K562 (cell line): Measurements from ENCODE around the gene CSKMT. TPM values are rescaled to one million over a fixed set of nuclear protein-coding genes. Genes with fewer than 3 reads are reported as not detected.
A peak's percentile ranks its signal among the peaks of the same experiment; 100 is the strongest.

Source experiments
- BRF1 ChIP-seq: IDR thresholded peaks from 3 replicates; pipeline ENCODE4 v1.6.1; 2011; ENCODE audit warnings: borderline replicate concordance, mild to moderate bottlenecking; ENCODE audit not compliant: insufficient read length; ENCODE audit errors: extremely low read depth
- ETS2 ChIP-seq: IDR thresholded peaks from 2 replicates; pipeline ENCODE4 v1.6.1; 2016; ENCODE audit warnings: borderline replicate concordance, missing genetic modification characterization, mild to moderate bottlenecking, moderate library complexity, missing compliant biosample characterization; ENCODE audit not compliant: poor library complexity, severe bottlenecking
- KAT8 ChIP-seq: fragments of 450-650 bp; IDR thresholded peaks from 2 replicates; pipeline ENCODE4 v1.6.1; 2016; ENCODE audit warnings: low read depth, mild to moderate bottlenecking
- MTA3 ChIP-seq: fragments of 450-650 bp; formaldehyde crosslinking; IDR thresholded peaks from 2 replicates; pipeline ENCODE4 v1.6.1; 2017; ENCODE audit warnings: mild to moderate bottlenecking, borderline replicate concordance
- SIRT6 ChIP-seq: IDR thresholded peaks from one replicate; pipeline ENCODE4 v1.6.1; 2012; ENCODE audit warnings: low read depth, mild to moderate bottlenecking, control low read depth, inconsistent platforms, low read length, moderate library complexity
- SP1 ChIP-seq: sonication (generic); formaldehyde crosslinking; IDR thresholded peaks from 2 replicates; pipeline ENCODE4 v1.8.1; 2022; ENCODE audit warnings: mild to moderate bottlenecking, missing genetic modification reagents
- ZBTB7A ChIP-seq: IDR thresholded peaks from 2 replicates; pipeline ENCODE4 v1.6.1; 2011; ENCODE audit warnings: low read depth, mild to moderate bottlenecking, low read length, moderate library complexity, borderline replicate concordance; ENCODE audit not compliant: control insufficient read depth
- ZNF197 ChIP-seq: fragments of 200-800 bp; sonication (Bioruptor generic); IDR thresholded peaks from 2 replicates; pipeline ENCODE4 v1.6.1; 2016; ENCODE audit warnings: low read depth, missing genetic modification characterization, missing compliant biosample characterization
- ZNF316 ChIP-seq: fragments of 450-650 bp; IDR thresholded peaks from 2 replicates; pipeline ENCODE4 v1.6.1; 2016
- ZNF41 ChIP-seq: fragments of 250-450 bp; sonication (Bioruptor Pico); conservative IDR thresholded peaks from 2 replicates; pipeline ENCODE4 v1.4.0; 2020; ENCODE audit warnings: mild to moderate bottlenecking
- polyA plus RNA-seq, 8 experiments: library from polyadenylated mRNA; depleted of rRNA in 4 of 8; stranded (reverse) in 5 of 8; unstranded in 3 of 8; fragments of >200 nt; fragmentation: Nextera tagmentation in 2 of 8; fragmentation: Illumina TruSeq in 1 of 8; extraction: Ambion mirVana in 2 of 8; extraction: Trizol in 1 of 8; gene quantifications; 2 replicates each; pipeline versions ENCODE4 v1.2.1 to v1.2.3, GENCODE V29; 2011 to 2014; ENCODE audit warnings: inconsistent platforms in 1 of 8, missing spikeins in 1 of 8
- total RNA-seq, 7 experiments: library from RNA; depleted of rRNA in 6 of 7; stranded (reverse); fragments of >200 nt in 6 of 7; fragmentation: Illumina TruSeq in 2 of 7; extraction: Trizol in 2 of 7; gene quantifications; 2 replicates each; pipeline versions ENCODE4 v1.2.1 to v1.2.3, GENCODE V29; 2011 to 2021; ENCODE audit warnings: low replicate concordance in 1 of 7
- TF ChIP-seq, protein P1 (sequence below): fragments of 150-350 bp; IDR thresholded peaks from 2 replicates; pipeline ENCODE4 v1.6.1; 2014; ENCODE audit warnings: low read depth, mild to moderate bottlenecking, low read length, borderline replicate concordance
- TF ChIP-seq, protein P2 (sequence below): fragments of 450-650 bp; formaldehyde crosslinking; IDR thresholded peaks from 2 replicates; pipeline ENCODE4 v1.4.0; 2020; ENCODE audit warnings: mild to moderate bottlenecking, mixed read lengths
- TF ChIP-seq, protein P3 (sequence below): sonication (generic); formaldehyde crosslinking; IDR thresholded peaks from 2 replicates; pipeline ENCODE4 v1.8.1; 2023; ENCODE audit warnings: mild to moderate bottlenecking, missing genetic modification reagents, moderate library complexity

Gene CSKMT
- total and polyA plus RNA-seq, 9 of the 15 experiments (the other 6 are each of a cell fraction or from before 2014, with no cell fraction given), result 10.3 to 108 (median 27.2) TPM

DNA sequence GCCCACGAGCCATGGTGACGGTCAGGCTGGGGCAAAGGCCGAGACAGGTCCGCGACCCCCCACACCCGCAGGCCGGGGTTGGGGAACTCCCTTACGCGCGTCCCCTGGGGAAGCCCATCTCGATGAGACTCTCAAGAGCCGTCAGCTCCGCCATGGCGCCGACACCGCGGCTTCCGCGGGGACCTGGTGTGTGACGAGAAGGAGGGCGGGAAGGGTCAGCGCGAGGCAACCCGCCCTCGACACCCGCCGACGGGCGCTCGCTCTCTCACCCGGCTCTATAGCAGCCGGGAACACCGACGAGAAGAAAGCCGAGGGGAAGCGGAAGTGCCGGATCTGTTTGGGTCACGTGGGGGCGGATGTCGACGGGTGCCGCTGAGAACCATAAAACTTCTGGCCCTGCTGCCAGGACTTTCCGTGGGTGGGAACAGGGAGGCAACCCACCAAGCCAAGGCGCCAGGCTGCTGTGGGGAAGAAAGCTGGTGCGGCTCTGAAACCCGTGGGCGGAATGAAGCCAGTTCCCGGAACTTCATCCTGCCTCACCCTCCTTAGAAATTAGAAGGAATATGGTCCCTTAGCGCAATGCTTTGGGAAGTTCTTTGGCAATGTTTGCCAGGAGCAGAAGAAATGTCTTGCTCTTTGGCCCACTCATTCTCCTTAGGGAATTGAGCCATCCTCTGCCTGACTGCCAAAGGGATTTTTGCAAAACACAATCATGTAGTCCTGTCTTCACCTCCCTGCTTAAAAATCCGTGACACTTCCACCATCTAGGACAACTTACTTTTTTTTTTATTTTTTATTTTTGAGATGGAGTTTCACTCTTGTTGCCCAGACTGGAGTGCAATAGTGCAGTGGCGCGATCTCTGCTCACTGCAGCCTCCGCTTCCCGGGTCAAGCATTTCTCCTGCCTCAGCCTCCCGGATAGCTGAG lies 13.9 kb downstream of the CSKMT start, which contains the start of gene UBXN1 (continued):
- TF ChIP-seq ETS2 (no peak), ZNF197 (no peak), ZNF41 (no peak), MTA3 (peak; percentile 99), ZNF316 (no peak), KAT8 (no peak), ZBTB7A (peak; percentile 29; the same call in 1 of the 2 replicates), BRF1 (no peak), SP1 (peak; percentile 32; the same call in 1 of the 2 replicates), SIRT6 (no peak)
- TF ChIP-seq, protein P1, sequence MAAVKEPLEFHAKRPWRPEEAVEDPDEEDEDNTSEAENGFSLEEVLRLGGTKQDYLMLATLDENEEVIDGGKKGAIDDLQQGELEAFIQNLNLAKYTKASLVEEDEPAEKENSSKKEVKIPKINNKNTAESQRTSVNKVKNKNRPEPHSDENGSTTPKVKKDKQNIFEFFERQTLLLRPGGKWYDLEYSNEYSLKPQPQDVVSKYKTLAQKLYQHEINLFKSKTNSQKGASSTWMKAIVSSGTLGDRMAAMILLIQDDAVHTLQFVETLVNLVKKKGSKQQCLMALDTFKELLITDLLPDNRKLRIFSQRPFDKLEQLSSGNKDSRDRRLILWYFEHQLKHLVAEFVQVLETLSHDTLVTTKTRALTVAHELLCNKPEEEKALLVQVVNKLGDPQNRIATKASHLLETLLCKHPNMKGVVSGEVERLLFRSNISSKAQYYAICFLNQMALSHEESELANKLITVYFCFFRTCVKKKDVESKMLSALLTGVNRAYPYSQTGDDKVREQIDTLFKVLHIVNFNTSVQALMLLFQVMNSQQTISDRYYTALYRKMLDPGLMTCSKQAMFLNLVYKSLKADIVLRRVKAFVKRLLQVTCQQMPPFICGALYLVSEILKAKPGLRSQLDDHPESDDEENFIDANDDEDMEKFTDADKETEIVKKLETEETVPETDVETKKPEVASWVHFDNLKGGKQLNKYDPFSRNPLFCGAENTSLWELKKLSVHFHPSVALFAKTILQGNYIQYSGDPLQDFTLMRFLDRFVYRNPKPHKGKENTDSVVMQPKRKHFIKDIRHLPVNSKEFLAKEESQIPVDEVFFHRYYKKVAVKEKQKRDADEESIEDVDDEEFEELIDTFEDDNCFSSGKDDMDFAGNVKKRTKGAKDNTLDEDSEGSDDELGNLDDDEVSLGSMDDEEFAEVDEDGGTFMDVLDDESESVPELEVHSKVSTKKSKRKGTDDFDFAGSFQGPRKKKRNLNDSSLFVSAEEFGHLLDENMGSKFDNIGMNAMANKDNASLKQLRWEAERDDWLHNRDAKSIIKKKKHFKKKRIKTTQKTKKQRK, result no peak
- TF ChIP-seq, protein P2, sequence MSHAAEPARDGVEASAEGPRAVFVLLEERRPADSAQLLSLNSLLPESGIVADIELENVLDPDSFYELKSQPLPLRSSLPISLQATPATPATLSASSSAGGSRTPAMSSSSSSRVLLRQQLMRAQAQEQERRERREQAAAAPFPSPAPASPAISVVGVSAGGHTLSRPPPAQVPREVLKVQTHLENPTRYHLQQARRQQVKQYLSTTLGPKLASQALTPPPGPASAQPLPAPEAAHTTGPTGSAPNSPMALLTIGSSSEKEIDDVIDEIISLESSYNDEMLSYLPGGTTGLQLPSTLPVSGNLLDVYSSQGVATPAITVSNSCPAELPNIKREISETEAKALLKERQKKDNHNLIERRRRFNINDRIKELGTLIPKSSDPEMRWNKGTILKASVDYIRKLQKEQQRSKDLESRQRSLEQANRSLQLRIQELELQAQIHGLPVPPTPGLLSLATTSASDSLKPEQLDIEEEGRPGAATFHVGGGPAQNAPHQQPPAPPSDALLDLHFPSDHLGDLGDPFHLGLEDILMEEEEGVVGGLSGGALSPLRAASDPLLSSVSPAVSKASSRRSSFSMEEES (CRISPR knock-in tag), result peak; percentile 95
- TF ChIP-seq, protein P3, sequence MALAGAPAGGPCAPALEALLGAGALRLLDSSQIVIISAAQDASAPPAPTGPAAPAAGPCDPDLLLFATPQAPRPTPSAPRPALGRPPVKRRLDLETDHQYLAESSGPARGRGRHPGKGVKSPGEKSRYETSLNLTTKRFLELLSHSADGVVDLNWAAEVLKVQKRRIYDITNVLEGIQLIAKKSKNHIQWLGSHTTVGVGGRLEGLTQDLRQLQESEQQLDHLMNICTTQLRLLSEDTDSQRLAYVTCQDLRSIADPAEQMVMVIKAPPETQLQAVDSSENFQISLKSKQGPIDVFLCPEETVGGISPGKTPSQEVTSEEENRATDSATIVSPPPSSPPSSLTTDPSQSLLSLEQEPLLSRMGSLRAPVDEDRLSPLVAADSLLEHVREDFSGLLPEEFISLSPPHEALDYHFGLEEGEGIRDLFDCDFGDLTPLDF (CRISPR knock-in tag), result no peak; the same call in 1 of the 2 replicates
